Measurements from ENCODE around the gene AKT3. TPM values are rescaled to one million over a fixed set of nuclear protein-coding genes. Genes with fewer than 3 reads are reported as not detected.

AKT3 gene
- total and polyA plus RNA-seq, 2 experiments from 2014 or later = 4.5 to 18.5 TPM

- TF ChIP-seq ZNF462 (CRISPR knock-in tag; IDR thresholded peaks at IDR 0.05) = no peak
- TF ChIP-seq JUNB (IDR thresholded peaks at IDR 0.05; ENCODE audit: unreplicated experiment) = no peak
- TF ChIP-seq EZH2 (IDR thresholded peaks at IDR 0.05; ENCODE audit: low read depth, unreplicated experiment) = no peak
- no peak for TF ChIP-seq NANOG (IDR thresholded peaks at IDR 0.05; ENCODE audit: borderline replicate concordance)
- TF ChIP-seq ZNF331 (CRISPR knock-in tag; IDR thresholded peaks at IDR 0.05; ENCODE audit: low read depth) = no peak
- TF ChIP-seq STAT1 (IDR thresholded peaks at IDR 0.05; ENCODE audit: unreplicated experiment) = no peak
- no peak for TF ChIP-seq POLR2AphosphoS5 (IDR thresholded peaks at IDR 0.05; ENCODE audit: low read depth)
Observed at GRCh38 chr1:243821177-243821680, 28.8 kb downstream of the AKT3 start (continued).

GRCh38 chr1:243819438-243819839 lies 30.6 kb downstream of the AKT3 start:
- ATAC-seq (peak; percentile 67), DNase-seq (ENCODE audit: low spot score) (peak; percentile 63)
- H2AFZ ChIP-seq = no peak overlapping the region
- no peak overlapping the region for H3K4me2 ChIP-seq
- no peaks in the 10 kb centered on the region for H3F3A ChIP-seq (replicated peaks; ENCODE audit: low read depth)
- no peaks in the 10 kb centered on the region for H3K4me1 ChIP-seq (ENCODE audit: insufficient read depth)
- H3K9me2 ChIP-seq (ENCODE audit: insufficient read depth) = no peaks in the 10 kb centered on the region
- Mint-ChIP-seq H3K36me3 (ENCODE audit: low read depth) (peaks cover 46% of the 10 kb centered on the region), H3K9me3 (peaks cover 32% of the 10 kb centered on the region), H3K4me3 (no peak overlapping the region), H3K27ac (no peak overlapping the region), H3K4me1 (no peaks in the 10 kb centered on the region), H3K27me3 (ENCODE audit: insufficient read depth, low read depth, poor library complexity) (peaks cover 3% of the 10 kb centered on the region)
- no peaks in the 10 kb centered on the region for H3K27me3 ChIP-seq (ENCODE audit: insufficient read depth)
- H3K79me2 ChIP-seq (replicated peaks; ENCODE audit: insufficient read depth) = peaks cover 37% of the 10 kb centered on the region
- H3K36me3 ChIP-seq (ENCODE audit: insufficient read depth) = no peaks in the 10 kb centered on the region
- H4K20me1 ChIP-seq (replicated peaks; ENCODE audit: insufficient read depth) = no peaks in the 10 kb centered on the region
- peak; percentile 40 to 65 for TF ChIP-seq CTCF (conservative IDR thresholded peaks at IDR 0.05; ENCODE audit: low read depth in 2 of 2)
- TF ChIP-seq ZNF114 (CRISPR knock-in tag; IDR thresholded peaks at IDR 0.05) = no peak
- no peak overlapping the region for H3K4me3 ChIP-seq
- no peak overlapping the region for H3K27ac ChIP-seq (ENCODE audit: low read depth)

All from GM23338 (cell line).